ENCODE measurements around the gene DCAF12L1. TPM values are rescaled to one million over a fixed set of nuclear protein-coding genes. Genes with fewer than 3 reads are reported as not detected.

DCAF12L1 gene
- total RNA-seq, 2 donors from 2014 or later, result 1.9 to 2.8 TPM

- Histone ChIP-seq H3K4me3 (ENCODE audit: low read length) (no peak overlapping the region), H3K9ac (ENCODE audit: extremely low read depth, low read length, poor library complexity, severe bottlenecking) (no peak overlapping the region), H3K27ac (ENCODE audit: low read depth, low read length) (no peak overlapping the region), H3K4me1 (ENCODE audit: control insufficient read depth, insufficient read depth, low read length) (no peaks in the 10 kb centered on the region), H3K36me3 (ENCODE audit: control insufficient read depth, insufficient read depth, low read length) (no peaks in the 10 kb centered on the region), H3K9me3 (ENCODE audit: control insufficient read depth, low read length) (no peaks in the 10 kb centered on the region), H3K27me3 (ENCODE audit: control insufficient read depth, insufficient read depth, low read length, poor library complexity, severe bottlenecking) (peaks cover 16% of the 10 kb centered on the region)
- Mint-ChIP-seq H3K36me3 (ENCODE audit: low read depth) (no peaks in the 10 kb centered on the region), H3K27me3 (ENCODE audit: insufficient read depth) (peaks cover 43% of the 10 kb centered on the region), H3K27ac (no peak overlapping the region), H3K4me3 (no peak overlapping the region), H3K4me1 (no peaks in the 10 kb centered on the region), H3K9me3 (peaks cover 27% of the 10 kb centered on the region)
- WGBS, 2 experiments (ENCODE audit: insufficient coverage in 1 of 2, insufficient read length in 1 of 2), result 97% methylated on average over 5 of the region's 6 CpGs; no CpG with 5 or more reads in 1 of the 2 experiments
- DNase-seq, result no peak
- TF ChIP-seq, protein P1, sequence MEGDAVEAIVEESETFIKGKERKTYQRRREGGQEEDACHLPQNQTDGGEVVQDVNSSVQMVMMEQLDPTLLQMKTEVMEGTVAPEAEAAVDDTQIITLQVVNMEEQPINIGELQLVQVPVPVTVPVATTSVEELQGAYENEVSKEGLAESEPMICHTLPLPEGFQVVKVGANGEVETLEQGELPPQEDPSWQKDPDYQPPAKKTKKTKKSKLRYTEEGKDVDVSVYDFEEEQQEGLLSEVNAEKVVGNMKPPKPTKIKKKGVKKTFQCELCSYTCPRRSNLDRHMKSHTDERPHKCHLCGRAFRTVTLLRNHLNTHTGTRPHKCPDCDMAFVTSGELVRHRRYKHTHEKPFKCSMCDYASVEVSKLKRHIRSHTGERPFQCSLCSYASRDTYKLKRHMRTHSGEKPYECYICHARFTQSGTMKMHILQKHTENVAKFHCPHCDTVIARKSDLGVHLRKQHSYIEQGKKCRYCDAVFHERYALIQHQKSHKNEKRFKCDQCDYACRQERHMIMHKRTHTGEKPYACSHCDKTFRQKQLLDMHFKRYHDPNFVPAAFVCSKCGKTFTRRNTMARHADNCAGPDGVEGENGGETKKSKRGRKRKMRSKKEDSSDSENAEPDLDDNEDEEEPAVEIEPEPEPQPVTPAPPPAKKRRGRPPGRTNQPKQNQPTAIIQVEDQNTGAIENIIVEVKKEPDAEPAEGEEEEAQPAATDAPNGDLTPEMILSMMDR (conservative IDR thresholded peaks at IDR 0.05), result no peak
Observed at GRCh38 chrX:126550816-126551215, 1.8 kb downstream of the DCAF12L1 start.

GRCh38 chrX:126509923-126510322 is 42.7 kb downstream of the DCAF12L1 start:
- H3K27ac ChIP-seq (ENCODE audit: low read depth, low read length), result no peak overlapping the region
- 87% methylated on average over 3 of the region's 3 CpGs; no CpG with 5 or more reads in 1 of the 2 experiments for WGBS, 2 experiments (ENCODE audit: insufficient coverage in 1 of 2, insufficient read length in 1 of 2)
- peaks cover 36% of the 10 kb centered on the region for H3K9me3 Mint-ChIP-seq
- no peak overlapping the region for H3K9ac ChIP-seq (ENCODE audit: extremely low read depth, low read length, poor library complexity, severe bottlenecking)
- no peaks in the 10 kb centered on the region for H3K27me3 ChIP-seq (ENCODE audit: control insufficient read depth, insufficient read depth, low read length, poor library complexity, severe bottlenecking)
- no peak overlapping the region for H3K4me3 Mint-ChIP-seq
- H3K36me3 Mint-ChIP-seq (ENCODE audit: low read depth), result no peaks in the 10 kb centered on the region
- TF ChIP-seq, protein P1 (conservative IDR thresholded peaks at IDR 0.05), result no peak
- no peak overlapping the region for H3K27ac Mint-ChIP-seq
- H3K4me1 Mint-ChIP-seq, result no peaks in the 10 kb centered on the region
- H3K36me3 ChIP-seq (ENCODE audit: control insufficient read depth, insufficient read depth, low read length), result no peaks in the 10 kb centered on the region
- no peaks in the 10 kb centered on the region for H3K27me3 Mint-ChIP-seq (ENCODE audit: insufficient read depth)
- DNase-seq, result no peak
- no peaks in the 10 kb centered on the region for H3K9me3 ChIP-seq (ENCODE audit: control insufficient read depth, low read length)
- no peaks in the 10 kb centered on the region for H3K4me1 ChIP-seq (ENCODE audit: control insufficient read depth, insufficient read depth, low read length)
- no peak overlapping the region for H3K4me3 ChIP-seq (ENCODE audit: low read length)

All from endodermal cell (in vitro differentiated cells).